ENCODE data around the gene GPR35.

DNA sequence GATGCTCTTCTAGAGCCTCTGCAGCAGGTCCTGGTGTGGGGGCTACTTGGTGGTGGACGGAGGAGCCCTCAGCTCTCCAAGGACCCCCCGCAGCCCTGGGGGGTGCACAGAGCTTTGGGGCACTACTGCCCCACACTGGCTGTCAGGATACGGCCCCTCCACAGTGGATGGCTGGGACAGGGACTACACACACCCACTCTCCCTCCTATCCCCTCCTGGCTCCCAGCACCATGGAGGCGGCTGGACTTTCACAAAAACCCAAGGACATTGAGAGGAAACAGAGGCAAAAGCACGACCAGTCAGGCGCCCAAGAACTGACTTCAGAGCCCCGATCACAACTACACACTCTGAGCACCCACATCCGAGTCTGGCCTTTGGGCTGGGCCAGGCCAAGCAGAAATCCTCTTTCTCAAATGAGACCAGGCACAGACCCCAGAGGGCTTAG, 12.6 kb downstream of the GPR35 start:
- TF ChIP-seq, protein P1, sequence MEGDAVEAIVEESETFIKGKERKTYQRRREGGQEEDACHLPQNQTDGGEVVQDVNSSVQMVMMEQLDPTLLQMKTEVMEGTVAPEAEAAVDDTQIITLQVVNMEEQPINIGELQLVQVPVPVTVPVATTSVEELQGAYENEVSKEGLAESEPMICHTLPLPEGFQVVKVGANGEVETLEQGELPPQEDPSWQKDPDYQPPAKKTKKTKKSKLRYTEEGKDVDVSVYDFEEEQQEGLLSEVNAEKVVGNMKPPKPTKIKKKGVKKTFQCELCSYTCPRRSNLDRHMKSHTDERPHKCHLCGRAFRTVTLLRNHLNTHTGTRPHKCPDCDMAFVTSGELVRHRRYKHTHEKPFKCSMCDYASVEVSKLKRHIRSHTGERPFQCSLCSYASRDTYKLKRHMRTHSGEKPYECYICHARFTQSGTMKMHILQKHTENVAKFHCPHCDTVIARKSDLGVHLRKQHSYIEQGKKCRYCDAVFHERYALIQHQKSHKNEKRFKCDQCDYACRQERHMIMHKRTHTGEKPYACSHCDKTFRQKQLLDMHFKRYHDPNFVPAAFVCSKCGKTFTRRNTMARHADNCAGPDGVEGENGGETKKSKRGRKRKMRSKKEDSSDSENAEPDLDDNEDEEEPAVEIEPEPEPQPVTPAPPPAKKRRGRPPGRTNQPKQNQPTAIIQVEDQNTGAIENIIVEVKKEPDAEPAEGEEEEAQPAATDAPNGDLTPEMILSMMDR (IDR thresholded peaks at IDR 0.05): no peak
- TF ChIP-seq POLR2A (IDR thresholded peaks at IDR 0.05): no peak
